ENCODE measurements around the gene SLC23A1. TPM values are rescaled to one million over a fixed set of nuclear protein-coding genes. Genes with fewer than 3 reads are reported as not detected.
"Not testable (repeated sequence)": the region's sequence is repeated elsewhere in the genome, so short reads cannot be mapped to it uniquely, and the experiment has no call there.

The SLC23A1 gene
- total and polyA plus RNA-seq, 2 donors (not counting 1 experiment from before 2014, with no cell fraction given): 5.8 to 9.6 TPM

DNA sequence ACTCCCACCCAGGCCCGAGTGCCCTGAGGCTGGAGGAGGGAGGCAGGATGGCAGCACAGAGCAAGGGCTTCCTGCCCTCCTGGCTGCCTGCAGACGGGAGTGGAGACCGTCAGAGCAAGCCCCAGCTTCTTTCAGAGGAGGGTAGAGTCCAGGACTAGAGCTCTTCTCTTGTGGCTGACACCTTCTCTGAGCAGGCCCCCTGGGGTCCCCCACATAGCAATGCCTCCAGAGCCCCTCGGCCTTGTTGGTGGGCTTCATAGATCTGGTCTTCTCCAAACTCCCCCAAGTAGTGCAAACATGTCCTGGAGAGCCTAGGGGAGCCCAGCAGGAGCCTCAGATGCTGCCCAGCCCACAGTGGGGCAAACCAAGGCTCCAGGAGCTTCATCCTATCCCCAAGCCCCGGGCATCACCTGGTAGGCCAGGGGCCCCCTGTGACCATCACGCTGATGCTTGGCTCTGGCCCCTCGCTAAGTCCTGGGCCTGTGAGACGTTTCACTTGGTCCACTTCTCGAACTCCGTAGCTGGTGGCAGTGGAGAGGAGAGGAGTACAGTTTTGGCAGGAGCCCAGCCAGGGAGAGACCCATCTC is 4.6 kb upstream of the SLC23A1 start:
- TF ChIP-seq EZH2 (IDR thresholded peaks at IDR 0.05; ENCODE audit: borderline replicate concordance, insufficient read depth, low read depth, low read length, poor library complexity, severe bottlenecking): no peak
- TF ChIP-seq, protein P1, sequence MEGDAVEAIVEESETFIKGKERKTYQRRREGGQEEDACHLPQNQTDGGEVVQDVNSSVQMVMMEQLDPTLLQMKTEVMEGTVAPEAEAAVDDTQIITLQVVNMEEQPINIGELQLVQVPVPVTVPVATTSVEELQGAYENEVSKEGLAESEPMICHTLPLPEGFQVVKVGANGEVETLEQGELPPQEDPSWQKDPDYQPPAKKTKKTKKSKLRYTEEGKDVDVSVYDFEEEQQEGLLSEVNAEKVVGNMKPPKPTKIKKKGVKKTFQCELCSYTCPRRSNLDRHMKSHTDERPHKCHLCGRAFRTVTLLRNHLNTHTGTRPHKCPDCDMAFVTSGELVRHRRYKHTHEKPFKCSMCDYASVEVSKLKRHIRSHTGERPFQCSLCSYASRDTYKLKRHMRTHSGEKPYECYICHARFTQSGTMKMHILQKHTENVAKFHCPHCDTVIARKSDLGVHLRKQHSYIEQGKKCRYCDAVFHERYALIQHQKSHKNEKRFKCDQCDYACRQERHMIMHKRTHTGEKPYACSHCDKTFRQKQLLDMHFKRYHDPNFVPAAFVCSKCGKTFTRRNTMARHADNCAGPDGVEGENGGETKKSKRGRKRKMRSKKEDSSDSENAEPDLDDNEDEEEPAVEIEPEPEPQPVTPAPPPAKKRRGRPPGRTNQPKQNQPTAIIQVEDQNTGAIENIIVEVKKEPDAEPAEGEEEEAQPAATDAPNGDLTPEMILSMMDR (IDR thresholded peaks at IDR 0.05): no peak
- ATAC-seq (ENCODE audit: low read depth) (no peak), DNase-seq (peak; percentile 49)
- H3K4me3 ChIP-seq (ENCODE audit: control extremely low read depth in 1 of 5, extremely low read depth in 1 of 5, insufficient read depth in 1 of 5, low read depth in 2 of 5, low read length in 4 of 5): peak overlapping the region; percentile 3 to 68 (median 65)
- intact Hi-C loops (cut with micrococcal nuclease): loop anchor here (2.0 kb wide), 1 partner anchor 17 kb away; the partner anchor contains the start of gene SPATA24
- peaks cover 86% of the 10 kb centered on the region for H3K4me1 Mint-ChIP-seq
- peak overlapping the region; percentile 99 for H3K27ac Mint-ChIP-seq
- H3K9me3 Mint-ChIP-seq (ENCODE audit: insufficient read depth): no peaks in the 10 kb centered on the region
- peaks cover 31% of the 10 kb centered on the region for H3K79me2 ChIP-seq (ENCODE audit: control insufficient read depth, insufficient read depth, low read length)
- peak overlapping the region; percentile 99 for H3K4me3 Mint-ChIP-seq
- H3K4me2 ChIP-seq (replicated peaks; ENCODE audit: low read depth, low read length, poor library complexity, severe bottlenecking): peak overlapping the region; percentile 91
- peak overlapping the region; percentile 86 to 89 for H3K27ac ChIP-seq (ENCODE audit: low read length in 2 of 2)
- peak overlapping the region; percentile 68 for H2AFZ ChIP-seq (ENCODE audit: insufficient read depth, low read depth, low read length, poor library complexity, severe bottlenecking)
- H3K27me3 ChIP-seq (replicated peaks in 1 of 4; ENCODE audit: control extremely low read depth in 1 of 4, control insufficient read depth in 3 of 4, insufficient read depth in 4 of 4, low read length in 3 of 4): no peaks in the 10 kb centered on the region
- peak overlapping the region; percentile 76 for H3K9ac ChIP-seq (ENCODE audit: low read length)
- CTCF ChIA-PET: interaction anchor here (0.6 to 5.3 kb wide), 12 partner anchors 10 to 178 kb away, joined by 3 to 39 read pairs (median 4); partner anchors contain the start of genes PAIP2 and SPATA24
- H3K27me3 Mint-ChIP-seq: no peaks in the 10 kb centered on the region
- peaks cover 67 to 87% of the 10 kb centered on the region in 2 donors for H3K4me1 ChIP-seq (ENCODE audit: control insufficient read depth in 2 of 2, insufficient read depth in 2 of 2, low read length in 2 of 2)
- H4K20me1 ChIP-seq (ENCODE audit: control insufficient read depth, insufficient read depth, low read length, poor library complexity, severe bottlenecking): no peaks in the 10 kb centered on the region
- POLR2A ChIA-PET: interaction anchor here (1.1 to 8.4 kb wide), 6 partner anchors 16 to 94 kb away, joined by 3 to 70 read pairs (median 4); partner anchors contain the start of genes MATR3, PAIP2 and SPATA24
- no peaks in the 10 kb centered on the region for H3K36me3 ChIP-seq (replicated peaks in 1 of 2; ENCODE audit: control extremely low read depth in 1 of 2, control insufficient read depth in 1 of 2, extremely low read depth in 1 of 2, insufficient read depth in 2 of 2, low read length in 1 of 2)
- 18% methylated on average over 10 of the region's 10 CpGs for WGBS (ENCODE audit: insufficient coverage)
- peaks cover 0 to 4% (median 0%) of the 10 kb centered on the region in 3 donors for H3K9me3 ChIP-seq (ENCODE audit: control extremely low read depth in 1 of 3, control insufficient read depth in 2 of 3, insufficient read depth in 1 of 3, low read length in 2 of 3)

DNA sequence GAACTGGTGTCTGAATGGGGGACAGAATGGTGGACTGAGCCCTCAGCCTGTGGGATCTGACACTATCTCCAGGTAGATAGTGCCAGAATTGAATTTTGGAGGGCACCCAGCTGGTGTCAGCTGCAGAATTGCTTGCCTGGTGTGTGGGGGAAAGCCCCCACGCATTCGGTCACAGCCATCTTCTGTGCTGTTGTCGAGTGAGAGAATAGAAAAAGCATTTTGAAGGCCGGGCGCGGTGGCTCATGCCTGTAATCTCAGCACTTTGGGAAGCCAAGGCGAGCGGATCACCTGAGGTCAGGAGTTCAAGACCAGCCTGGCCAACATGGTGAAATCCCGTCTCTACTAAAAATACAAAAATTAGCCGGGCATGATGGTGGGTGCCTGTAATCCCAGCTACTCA is 3.9 kb upstream of the SLC23A1 start:
- H3K4me3 ChIP-seq (ENCODE audit: control extremely low read depth in 1 of 5, extremely low read depth in 1 of 5, insufficient read depth in 1 of 5, low read depth in 2 of 5, low read length in 4 of 5); H3K36me3 ChIP-seq (replicated peaks in 1 of 2; ENCODE audit: control extremely low read depth in 1 of 2, control insufficient read depth in 1 of 2, extremely low read depth in 1 of 2, insufficient read depth in 2 of 2, low read length in 1 of 2); H3K9me3 ChIP-seq (ENCODE audit: control extremely low read depth in 1 of 3, control insufficient read depth in 2 of 3, insufficient read depth in 1 of 3, low read length in 2 of 3); H3K27me3 Mint-ChIP-seq; DNase-seq; H4K20me1 ChIP-seq (ENCODE audit: control insufficient read depth, insufficient read depth, low read length, poor library complexity, severe bottlenecking); ATAC-seq (ENCODE audit: low read depth); H3K9me3 Mint-ChIP-seq (ENCODE audit: insufficient read depth); H3K9ac ChIP-seq (ENCODE audit: low read length); intact Hi-C loops (cut with micrococcal nuclease); H2AFZ ChIP-seq (ENCODE audit: insufficient read depth, low read depth, low read length, poor library complexity, severe bottlenecking); H3K27me3 ChIP-seq (replicated peaks in 1 of 4; ENCODE audit: control extremely low read depth in 1 of 4, control insufficient read depth in 3 of 4, insufficient read depth in 4 of 4, low read length in 3 of 4): not testable (repeated sequence)
- peaks cover 91% of the 10 kb centered on the region for H3K4me1 Mint-ChIP-seq
- H3K27ac Mint-ChIP-seq: peak overlapping the region; percentile 99
- H3K79me2 ChIP-seq (ENCODE audit: control insufficient read depth, insufficient read depth, low read length): peaks cover 31% of the 10 kb centered on the region
- H3K4me1 ChIP-seq (ENCODE audit: control insufficient read depth in 2 of 2, insufficient read depth in 2 of 2, low read length in 2 of 2): peaks cover 72 to 91% of the 10 kb centered on the region in 2 donors
- H3K4me2 ChIP-seq (replicated peaks; ENCODE audit: low read depth, low read length, poor library complexity, severe bottlenecking): peak overlapping the region; percentile 7
- CTCF ChIA-PET: interaction anchor here (0.6 to 5.3 kb wide), 9 partner anchors 10 to 179 kb away, joined by 3 to 39 read pairs (median 4); partner anchors contain the start of gene PAIP2
- peak overlapping the region; percentile 86 to 89 for H3K27ac ChIP-seq (ENCODE audit: low read length in 2 of 2)
- POLR2A ChIA-PET: interaction anchor here (1.3 to 8.4 kb wide), 2 partner anchors 46 to 93 kb away, joined by 4 to 70 read pairs; partner anchors contain the start of genes MATR3 and PAIP2
- WGBS (ENCODE audit: insufficient coverage): 42% methylated on average over 3 of the region's 10 CpGs
- H3K4me3 Mint-ChIP-seq: peak overlapping the region; percentile 99
